Nephron progenitor cell (in vitro differentiated cells): Measurements from ENCODE around the gene CLEC2L.

ENCODE experiments used
- DNase-seq: peaks from one replicate; pipeline ENCODE4 v3.0.0; 2021
- H3K27ac Mint-ChIP-seq: 2 replicates; pipeline ENCODE4 v1.8.0; 2021; ENCODE audit warnings: mild to moderate bottlenecking, moderate library complexity, mixed read lengths
- H3K27me3 Mint-ChIP-seq: 2 replicates; pipeline ENCODE4 v1.8.0; 2021; ENCODE audit warnings: mild to moderate bottlenecking, low read depth, mixed read lengths; ENCODE audit not compliant: poor library complexity
- H3K36me3 Mint-ChIP-seq: 2 replicates; pipeline ENCODE4 v1.8.0; 2021; ENCODE audit warnings: low read depth, mixed read lengths
- H3K4me1 Mint-ChIP-seq: 2 replicates; pipeline ENCODE4 v1.8.0; 2021; ENCODE audit warnings: mixed read lengths
- H3K4me3 Mint-ChIP-seq: 2 replicates; pipeline ENCODE4 v1.8.0; 2021; ENCODE audit warnings: mild to moderate bottlenecking, moderate library complexity, mixed read lengths
- H3K9me3 Mint-ChIP-seq: 2 replicates; pipeline ENCODE4 v1.8.0; 2021; ENCODE audit warnings: mild to moderate bottlenecking, moderate library complexity, mixed read lengths
- CTCF ChIP-seq: fragments of 200-600 bp; sonication (generic); IDR thresholded peaks from 2 replicates; pipeline ENCODE4 v1.5.0; 2021; ENCODE audit warnings: antibody characterized with exemption

The CLEC2L gene

GRCh38 chr7:139509535-139509934 lies 13.9 kb upstream of the CLEC2L start:
- Mint-ChIP-seq H3K36me3 (no peaks in the 10 kb centered on the region), H3K4me3 (no peak overlapping the region), H3K27me3 (no peaks in the 10 kb centered on the region), H3K9me3 (no peaks in the 10 kb centered on the region), H3K27ac (no peak overlapping the region), H3K4me1 (no peaks in the 10 kb centered on the region)
- no peak for DNase-seq
- no peak for TF ChIP-seq CTCF

- no peaks in the 10 kb centered on the region for H3K36me3 Mint-ChIP-seq
- peaks cover 3% of the 10 kb centered on the region for H3K27me3 Mint-ChIP-seq
- H3K27ac Mint-ChIP-seq: no peak overlapping the region
- H3K9me3 Mint-ChIP-seq: no peaks in the 10 kb centered on the region
- H3K4me3 Mint-ChIP-seq: no peak overlapping the region
- peaks cover 10% of the 10 kb centered on the region for H3K4me1 Mint-ChIP-seq
- DNase-seq: no peak
- TF ChIP-seq CTCF: no peak
Observed at GRCh38 chr7:139511315-139511714, 12.2 kb upstream of the CLEC2L start.

GRCh38 chr7:139515266-139515665 lies 8.2 kb upstream of the CLEC2L start:
- no peak for DNase-seq

GRCh38 chr7:139521439-139521838 lies 2.0 kb upstream of the CLEC2L start:
- Mint-ChIP-seq H3K27me3 (peaks cover 73% of the 10 kb centered on the region), H3K4me1 (peaks cover 5% of the 10 kb centered on the region), H3K27ac (no peak overlapping the region), H3K4me3 (no peak overlapping the region), H3K36me3 (no peaks in the 10 kb centered on the region), H3K9me3 (peaks cover 19% of the 10 kb centered on the region)
- no peak for DNase-seq
- no peak for TF ChIP-seq CTCF

More at GRCh38 chr7:139515266-139515665, 8.2 kb upstream of the CLEC2L start:
- Mint-ChIP-seq H3K36me3 (no peaks in the 10 kb centered on the region), H3K4me3 (no peak overlapping the region), H3K27ac (no peak overlapping the region), H3K9me3 (no peaks in the 10 kb centered on the region), H3K4me1 (peaks cover 10% of the 10 kb centered on the region), H3K27me3 (peaks cover 19% of the 10 kb centered on the region)
- no peak for TF ChIP-seq CTCF

GRCh38 chr7:139522830-139523198 lies 671 bp upstream of the CLEC2L start:
- peaks cover 19% of the 10 kb centered on the region for H3K9me3 Mint-ChIP-seq
- H3K4me1 Mint-ChIP-seq: peaks cover 5% of the 10 kb centered on the region
- peak overlapping the region; percentile 74 for H3K4me3 Mint-ChIP-seq
- peaks cover 81% of the 10 kb centered on the region for H3K27me3 Mint-ChIP-seq
- no peak for DNase-seq
- H3K27ac Mint-ChIP-seq: no peak overlapping the region
- no peak for TF ChIP-seq CTCF
- H3K36me3 Mint-ChIP-seq: no peaks in the 10 kb centered on the region

GRCh38 chr7:139523968-139524815 lies 707 bp downstream of the CLEC2L start:
- TF ChIP-seq CTCF: no peak
- peak; percentile 46 for DNase-seq
- Mint-ChIP-seq H3K27me3 (peaks cover 81% of the 10 kb centered on the region), H3K27ac (no peak overlapping the region), H3K4me1 (peaks cover 5% of the 10 kb centered on the region), H3K9me3 (peaks cover 19% of the 10 kb centered on the region), H3K36me3 (no peaks in the 10 kb centered on the region), H3K4me3 (peak overlapping the region; percentile 59)
